HEK293 (cell line): Measurements from ENCODE around the gene NINL.
"Not testable (repeated sequence)": the region's sequence is repeated elsewhere in the genome, so short reads cannot be mapped to it uniquely, and the experiment has no call there.

Experiments used
- CTCF ChIA-PET: fragments of 350-600 bp; formaldehyde crosslinking; extraction: SDS; loops from one replicate; lab custom pipeline; 2021; ENCODE audit warnings: antibody characterized with exemption; lab: Yijun Ruan, JAX
- POLR2A ChIA-PET: fragments of 300-600 bp; formaldehyde crosslinking; extraction: SDS; loops from one replicate; lab custom pipeline; 2020; ENCODE audit warnings: antibody characterized with exemption, inconsistent platforms; lab: Yijun Ruan, JAX
- H3K27ac ChIP-seq: fragments of 200-500 bp; sonication (Bioruptor generic); 2 replicates; pipeline ENCODE4 v1.5.1; 2014; ENCODE audit warnings: low read depth, low read length, control low read depth, inconsistent platforms; ENCODE audit errors: extremely low read depth
- H3K36me3 ChIP-seq, 2 experiments: fragments of 200-500 bp in 1 of 2; sonication (Bioruptor generic) in 1 of 2; 1 replicate in 1 of 2; 2 replicates in 1 of 2; pipeline ENCODE4 v1.5.1; 2014 to 2017; ENCODE audit warnings: inconsistent platforms in 2 of 2, low read length in 2 of 2; ENCODE audit not compliant: control insufficient read depth in 2 of 2, insufficient read depth in 1 of 2
- H3K4me1 ChIP-seq: fragments of 200-500 bp; sonication (Bioruptor generic); 2 replicates; pipeline ENCODE4 v1.5.1; 2014; ENCODE audit warnings: mild to moderate bottlenecking, low read length, inconsistent platforms; ENCODE audit not compliant: control insufficient read depth, insufficient read depth
- H3K4me3 ChIP-seq: 2 replicates; pipeline ENCODE4 v1.5.1; 2011; ENCODE audit warnings: low read depth, mild to moderate bottlenecking, control low read depth, low read length, moderate library complexity
- H3K9me3 ChIP-seq: fragments of 200-500 bp; sonication (Bioruptor generic); 2 replicates; pipeline ENCODE4 v1.5.1; 2014; ENCODE audit warnings: low read depth, low read length, inconsistent platforms; ENCODE audit not compliant: control insufficient read depth, insufficient read depth
- BCL11A ChIP-seq: fragments of 450-650 bp; formaldehyde crosslinking; IDR thresholded peaks from 2 replicates; pipeline ENCODE4 v1.5.1; 2016; ENCODE audit warnings: low read depth, missing biosample characterization, missing genetic modification characterization
- SCRT2 ChIP-seq: fragments of 450-650 bp; formaldehyde crosslinking; IDR thresholded peaks from 2 replicates; pipeline ENCODE4 v1.5.1; 2016; ENCODE audit warnings: missing biosample characterization, missing genetic modification characterization
- SP3 ChIP-seq: fragments of 450-650 bp; formaldehyde crosslinking; IDR thresholded peaks from 2 replicates; pipeline ENCODE4 v1.5.1; 2016; ENCODE audit warnings: missing biosample characterization, missing genetic modification characterization
- ZBTB1 ChIP-seq: fragments of 450-650 bp; formaldehyde crosslinking; IDR thresholded peaks from 2 replicates; pipeline ENCODE4 v1.5.1; 2016; ENCODE audit warnings: missing biosample characterization, missing genetic modification characterization
- ZNF19 ChIP-seq: fragments of 450-650 bp; formaldehyde crosslinking; IDR thresholded peaks from 2 replicates; pipeline ENCODE4; 2016; ENCODE audit warnings: missing biosample characterization, missing genetic modification characterization, low read depth
- ZNF2 ChIP-seq: fragments of 450-650 bp; formaldehyde crosslinking; IDR thresholded peaks from 2 replicates; pipeline ENCODE4 v1.5.1; 2016; ENCODE audit warnings: missing biosample characterization, missing genetic modification characterization
- ZNF248 ChIP-seq: fragments of 450-650 bp; formaldehyde crosslinking; IDR thresholded peaks from 2 replicates; pipeline ENCODE4 v1.5.1; 2017; ENCODE audit warnings: missing biosample characterization, missing genetic modification characterization
- ZNF266 ChIP-seq: fragments of 450-650 bp; formaldehyde crosslinking; IDR thresholded peaks from 2 replicates; pipeline ENCODE4 v1.5.1; 2016; ENCODE audit warnings: missing biosample characterization, missing genetic modification characterization, low read depth
- ZNF391 ChIP-seq: fragments of 450-650 bp; formaldehyde crosslinking; IDR thresholded peaks from 2 replicates; pipeline ENCODE4 v1.5.1; 2016; ENCODE audit warnings: low read depth, missing biosample characterization, missing genetic modification characterization, borderline replicate concordance
- ZNF514 ChIP-seq: fragments of 450-650 bp; formaldehyde crosslinking; IDR thresholded peaks from 2 replicates; pipeline ENCODE4 v1.5.1; 2016; ENCODE audit warnings: missing biosample characterization, missing genetic modification characterization
- ZNF596 ChIP-seq: fragments of 450-650 bp; IDR thresholded peaks from 2 replicates; pipeline ENCODE4 v1.5.0; 2018; ENCODE audit warnings: missing biosample characterization, mild to moderate bottlenecking, missing genetic modification characterization, moderate library complexity
- ZNF639 ChIP-seq: fragments of 450-650 bp; formaldehyde crosslinking; IDR thresholded peaks from 2 replicates; pipeline ENCODE4 v1.5.1; 2016; ENCODE audit warnings: missing biosample characterization, missing genetic modification characterization
- ZNF777 ChIP-seq: fragments of 450-650 bp; formaldehyde crosslinking; IDR thresholded peaks from 2 replicates; pipeline ENCODE4 v1.5.1; 2017; ENCODE audit warnings: missing biosample characterization, missing genetic modification characterization, borderline replicate concordance
- ZNF843 ChIP-seq: fragments of 450-650 bp; formaldehyde crosslinking; IDR thresholded peaks from 2 replicates; pipeline ENCODE4 v1.5.1; 2016; ENCODE audit warnings: missing biosample characterization, missing genetic modification characterization
- TF ChIP-seq, protein P1 (sequence below): fragments of 450-650 bp; formaldehyde crosslinking; IDR thresholded peaks from 2 replicates; pipeline ENCODE4 v1.5.1; 2016; ENCODE audit warnings: missing biosample characterization, missing genetic modification characterization, borderline replicate concordance

The NINL gene

GRCh38 chr20:25552977-25553376 is 32.4 kb downstream of the NINL start:
- H3K36me3 ChIP-seq, result no peaks in the 10 kb centered on the region
- TF ChIP-seq ZNF266 (tag by site-specific recombination) (no peak), ZBTB1 (tag by site-specific recombination) (no peak), ZNF19 (tag by site-specific recombination) (no peak), SCRT2 (no peak), ZNF248 (tag by site-specific recombination) (no peak), ZNF514 (tag by site-specific recombination) (no peak), ZNF843 (no peak), ZNF2 (tag by site-specific recombination) (no peak), BCL11A (tag by site-specific recombination) (no peak), SP3 (tag by site-specific recombination) (no peak), ZNF391 (tag by site-specific recombination) (no peak), ZNF596 (tag by site-specific recombination) (no peak)
- no peak overlapping the region for H3K27ac ChIP-seq
- no peaks in the 10 kb centered on the region for H3K9me3 ChIP-seq
- no peak overlapping the region for H3K4me3 ChIP-seq
- peaks cover 12% of the 10 kb centered on the region for H3K4me1 ChIP-seq
- ChIA-PET POLR2A (interaction anchor here (0.6 kb wide), 1 partner anchor 69 kb away, joined by 3 read pairs; no protein-coding TSS in a partner anchor), CTCF (interaction anchor here (0.6 kb wide), 1 partner anchor 141 kb away, joined by 4 read pairs; no protein-coding TSS in a partner anchor)

DNA sequence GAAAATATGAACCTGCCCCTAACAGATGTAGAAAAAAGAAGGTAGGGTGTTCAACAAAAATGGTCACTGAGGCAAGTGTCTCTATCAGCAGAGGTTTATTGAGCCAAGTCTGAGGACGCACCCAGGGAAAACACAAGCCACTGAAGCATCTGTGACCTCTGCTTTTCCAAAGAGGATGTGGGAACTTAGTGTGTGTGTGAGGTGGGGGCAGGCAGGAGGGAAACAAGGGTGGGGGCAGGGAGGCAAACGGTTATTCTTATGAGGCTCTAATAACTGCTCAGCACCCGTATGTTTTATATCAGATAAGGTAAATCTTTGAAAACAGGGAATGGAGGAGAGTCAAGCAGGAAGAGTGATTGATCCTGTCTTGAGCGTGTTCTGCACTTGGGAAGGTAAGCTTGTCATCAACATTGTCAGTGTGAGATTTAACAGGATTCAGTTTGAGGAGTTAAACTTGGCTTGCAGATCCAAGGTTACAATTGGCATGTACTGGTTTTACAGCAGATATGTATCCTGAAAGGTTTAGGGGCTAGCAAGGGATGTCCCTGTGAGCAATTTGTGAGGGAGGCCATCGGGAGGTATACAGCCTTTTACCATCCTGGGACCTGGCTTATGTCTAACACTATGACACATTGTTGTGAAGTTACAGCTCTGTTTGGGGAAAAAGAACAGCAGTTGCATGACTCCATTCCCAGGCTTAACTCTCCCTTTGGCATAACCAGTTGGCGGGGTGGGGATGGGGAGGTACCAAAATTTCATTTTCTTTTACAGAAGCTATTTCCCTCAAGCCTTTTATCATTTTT is 33.7 kb downstream of the NINL start:
- peaks cover 12% of the 10 kb centered on the region for H3K4me1 ChIP-seq
- H3K4me3 ChIP-seq, result no peak overlapping the region
- ChIA-PET CTCF (interaction anchor here (0.5 kb wide), 1 partner anchor 715 kb away, joined by 3 read pairs; no protein-coding TSS in a partner anchor), POLR2A (no interaction called here)
- H3K9me3 ChIP-seq, result no peaks in the 10 kb centered on the region
- TF ChIP-seq ZNF639 (tag by site-specific recombination) (no peak), ZNF777 (tag by site-specific recombination) (no peak)
- TF ChIP-seq, protein P1, sequence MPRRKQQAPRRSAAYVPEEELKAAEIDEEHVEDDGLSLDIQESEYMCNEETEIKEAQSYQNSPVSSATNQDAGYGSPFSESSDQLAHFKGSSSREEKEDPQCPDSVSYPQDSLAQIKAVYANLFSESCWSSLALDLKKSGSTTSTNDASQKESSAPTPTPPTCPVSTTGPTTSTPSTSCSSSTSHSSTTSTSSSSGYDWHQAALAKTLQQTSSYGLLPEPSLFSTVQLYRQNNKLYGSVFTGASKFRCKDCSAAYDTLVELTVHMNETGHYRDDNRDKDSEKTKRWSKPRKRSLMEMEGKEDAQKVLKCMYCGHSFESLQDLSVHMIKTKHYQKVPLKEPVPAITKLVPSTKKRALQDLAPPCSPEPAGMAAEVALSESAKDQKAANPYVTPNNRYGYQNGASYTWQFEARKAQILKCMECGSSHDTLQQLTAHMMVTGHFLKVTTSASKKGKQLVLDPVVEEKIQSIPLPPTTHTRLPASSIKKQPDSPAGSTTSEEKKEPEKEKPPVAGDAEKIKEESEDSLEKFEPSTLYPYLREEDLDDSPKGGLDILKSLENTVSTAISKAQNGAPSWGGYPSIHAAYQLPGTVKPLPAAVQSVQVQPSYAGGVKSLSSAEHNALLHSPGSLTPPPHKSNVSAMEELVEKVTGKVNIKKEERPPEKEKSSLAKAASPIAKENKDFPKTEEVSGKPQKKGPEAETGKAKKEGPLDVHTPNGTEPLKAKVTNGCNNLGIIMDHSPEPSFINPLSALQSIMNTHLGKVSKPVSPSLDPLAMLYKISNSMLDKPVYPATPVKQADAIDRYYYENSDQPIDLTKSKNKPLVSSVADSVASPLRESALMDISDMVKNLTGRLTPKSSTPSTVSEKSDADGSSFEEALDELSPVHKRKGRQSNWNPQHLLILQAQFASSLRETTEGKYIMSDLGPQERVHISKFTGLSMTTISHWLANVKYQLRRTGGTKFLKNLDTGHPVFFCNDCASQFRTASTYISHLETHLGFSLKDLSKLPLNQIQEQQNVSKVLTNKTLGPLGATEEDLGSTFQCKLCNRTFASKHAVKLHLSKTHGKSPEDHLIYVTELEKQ (tag by site-specific recombination), result no peak
- no peaks in the 10 kb centered on the region for H3K36me3 ChIP-seq
- no peak overlapping the region for H3K27ac ChIP-seq

- H3K36me3 ChIP-seq, H3K9me3 ChIP-seq, POLR2A ChIA-PET, H3K27ac ChIP-seq, CTCF ChIA-PET, H3K4me3 ChIP-seq: not testable (repeated sequence)
- peaks cover 12% of the 10 kb centered on the region for H3K4me1 ChIP-seq
These were observed 34.5 kb downstream of the NINL start for GRCh38 chr20:25550645-25551337.
